IMR-90 (cell line): ENCODE results near the gene CACNB2. TPM values are rescaled to one million over a fixed set of nuclear protein-coding genes. Genes with fewer than 3 reads are reported as not detected.

Experiments
- ATAC-seq: fragments of 200-7000 bp; cut with Tn5 transposase; 2 replicates; pipeline ENCODE4 v1.9.1; 2020; ENCODE audit warnings: low read depth, mild to moderate bottlenecking, moderate library complexity
- BruUV-seq: library from RNA; stranded (reverse); fragments of 400-500 nt; replicated peaks from 2 replicates; lab custom pipeline; 2021; lab: Mats Ljungman, UMichigan
- CTCF ChIA-PET: fragments of 300-600 bp; formaldehyde crosslinking; extraction: SDS; loops from one replicate; lab custom pipeline; 2021; ENCODE audit warnings: antibody characterized with exemption; lab: Yijun Ruan, JAX
- POLR2A ChIA-PET: fragments of 300-600 bp; sonication (Branson Sonifier 250); formaldehyde crosslinking; loops from one replicate; lab custom pipeline; 2022; ENCODE audit warnings: antibody characterized with exemption; ENCODE audit not compliant: unreplicated experiment; lab: Charles Lee
- DNase-seq: peaks from one replicate; pipeline ENCODE4 v3.0.0; 2013
- H2AFZ ChIP-seq: replicated peaks from 2 replicates; pipeline ENCODE3; 2013; ENCODE audit warnings: low read length, mild to moderate bottlenecking; ENCODE audit not compliant: poor library complexity
- H2AK5ac ChIP-seq: 2 replicates; pipeline ENCODE4 v1.6.1; 2013; ENCODE audit warnings: low read depth, low read length, inconsistent platforms
- H2AK9ac ChIP-seq: replicated peaks from 2 replicates; pipeline ENCODE3; 2013; ENCODE audit warnings: mild to moderate bottlenecking, low read depth, low read length, moderate library complexity; ENCODE audit not compliant: poor library complexity
- H2BK120ac ChIP-seq: 2 replicates; pipeline ENCODE4 v1.6.1; 2013; ENCODE audit warnings: low read depth, low read length, inconsistent platforms
- H2BK15ac ChIP-seq: 3 replicates; pipeline ENCODE4 v1.6.1; 2013; ENCODE audit warnings: low read depth, low read length, inconsistent platforms
- H2BK20ac ChIP-seq: 2 replicates; pipeline ENCODE4 v1.6.1; 2013; ENCODE audit warnings: low read depth, mild to moderate bottlenecking, inconsistent platforms, low read length, moderate library complexity
- H2BK5ac ChIP-seq: 2 replicates; pipeline ENCODE4 v1.6.1; 2013; ENCODE audit warnings: mild to moderate bottlenecking, low read depth, low read length, inconsistent platforms; ENCODE audit not compliant: poor library complexity, severe bottlenecking
- H3K14ac ChIP-seq: replicated peaks from 2 replicates; pipeline ENCODE4 v1.6.1; 2013; ENCODE audit warnings: low read depth, low read length, inconsistent platforms
- H3K18ac ChIP-seq: 2 replicates; pipeline ENCODE4 v1.6.1; 2013; ENCODE audit warnings: low read depth, low read length, control low read depth
- H3K23ac ChIP-seq: 2 replicates; pipeline ENCODE4 v1.6.1; 2013; ENCODE audit warnings: low read depth, low read length, inconsistent platforms
- H3K27ac ChIP-seq: 2 replicates; pipeline ENCODE4 v1.5.1; 2013; ENCODE audit warnings: mild to moderate bottlenecking, control low read depth, low read length; ENCODE audit not compliant: insufficient read depth
- H3K27me3 ChIP-seq: 2 replicates; pipeline ENCODE4 v1.6.1; 2013; ENCODE audit warnings: low read length; ENCODE audit not compliant: control insufficient read depth, insufficient read depth
- H3K36me3 ChIP-seq: 2 replicates; pipeline ENCODE4 v1.6.1; 2013; ENCODE audit warnings: low read length, mixed read lengths; ENCODE audit not compliant: control insufficient read depth, insufficient read depth
- H3K4ac ChIP-seq: 2 replicates; pipeline ENCODE4 v1.6.1; 2013; ENCODE audit warnings: low read depth, low read length, inconsistent platforms
- H3K4me1 ChIP-seq: 2 replicates; pipeline ENCODE4 v1.6.1; 2013; ENCODE audit warnings: low read length, mixed read lengths; ENCODE audit not compliant: control insufficient read depth, insufficient read depth
- H3K4me2 ChIP-seq: 2 replicates; pipeline ENCODE4 v1.6.1; 2013; ENCODE audit warnings: low read depth, mild to moderate bottlenecking, control low read depth, low read length, moderate library complexity
- H3K4me3 ChIP-seq: 2 replicates; pipeline ENCODE4 v1.5.1; 2013; ENCODE audit warnings: low read depth, mild to moderate bottlenecking, control low read depth, low read length, moderate library complexity; ENCODE audit not compliant: insufficient read depth
- H3K56ac ChIP-seq: 2 replicates; pipeline ENCODE4 v1.6.1; 2013; ENCODE audit warnings: low read length, inconsistent platforms; ENCODE audit not compliant: insufficient read depth; ENCODE audit errors: extremely low read depth
- H3K79me1 ChIP-seq, 2 experiments: 2 replicates each; pipeline ENCODE4 v1.6.1; 2013; ENCODE audit warnings: low read length in 2 of 2, inconsistent platforms in 1 of 2, low read depth in 1 of 2
- H3K9ac ChIP-seq: 2 replicates; pipeline ENCODE4 v1.6.1; 2013; ENCODE audit warnings: low read depth, low read length, control low read depth
- H3K9me1 ChIP-seq: 2 replicates; pipeline ENCODE4 v1.6.1; 2013; ENCODE audit warnings: low read length, inconsistent platforms; ENCODE audit not compliant: insufficient read depth
- H3K9me3 ChIP-seq: 2 replicates; pipeline ENCODE4 v1.6.1; 2013; ENCODE audit warnings: low read length; ENCODE audit not compliant: control insufficient read depth, insufficient read depth
- H4K20me1 ChIP-seq: 2 replicates; pipeline ENCODE4 v1.6.1; 2013; ENCODE audit warnings: low read length, inconsistent platforms; ENCODE audit not compliant: insufficient read depth
- H4K5ac ChIP-seq: 2 replicates; pipeline ENCODE4 v1.6.1; 2013; ENCODE audit warnings: mild to moderate bottlenecking, low read depth, low read length, control low read depth
- H4K8ac ChIP-seq, 2 experiments: 2 replicates each; pipeline ENCODE4 v1.6.1; 2013; ENCODE audit warnings: low read depth in 2 of 2, low read length in 2 of 2, control low read depth in 1 of 2, inconsistent platforms in 1 of 2
- H4K91ac ChIP-seq: 2 replicates; pipeline ENCODE4 v1.6.1; 2013; ENCODE audit warnings: low read depth, low read length, inconsistent platforms; ENCODE audit not compliant: insufficient read depth
- MAFK ChIP-seq: IDR thresholded peaks from 2 replicates; pipeline ENCODE4 v1.6.1; 2012; ENCODE audit warnings: low read depth, low read length, improper control_type of control experiment
- MAZ ChIP-seq: IDR thresholded peaks from 2 replicates; pipeline ENCODE4 v1.6.1; 2012; ENCODE audit warnings: low read depth, mild to moderate bottlenecking, low read length, improper control_type of control experiment, moderate library complexity, borderline replicate concordance
- dilution Hi-C: fragments of 300-500 bp; cut with HindIII; formaldehyde crosslinking; loops from one replicate; pipeline ENCODE4 v1.14.3; 2018; ENCODE audit warnings: low sequenced_read_pairs; ENCODE audit not compliant: unreplicated experiment
- in situ Hi-C: fragments of 300-500 bp; cut with MboI; formaldehyde crosslinking; loops from 3 replicates; pipeline ENCODE4 v1.14.3; 2019; ENCODE audit warnings: low sequenced_read_pairs, inconsistent platforms, mixed read lengths
- intact Hi-C: fragments of 100-400 bp; cut with micrococcal nuclease; formaldehyde crosslinking; loops from 2 replicates; pipeline ENCODE4 v1.10.0; 2022
- polyA plus RNA-seq, 3 experiments: library from polyadenylated mRNA; depleted of rRNA; stranded (reverse); fragments of >200 nt; gene quantifications; 2 replicates each; pipeline ENCODE4 v1.2.3, GENCODE V29; 2012; ENCODE audit warnings: low replicate concordance in 1 of 3
- total RNA-seq: library from RNA; depleted of rRNA; stranded (reverse); fragments of >200 nt; gene quantifications from 2 replicates; pipeline ENCODE4 v1.2.3, GENCODE V29; 2012

CACNB2 gene
- total and polyA plus RNA-seq, 2 of the 4 experiments (the other 2 are of a cell fraction), result 0.36 TPM

- dilution Hi-C loops, result no loop called here
- H3K14ac ChIP-seq, result no peak overlapping the region
- BruUV-seq, result no TSS peak
Observed at GRCh38 chr10:18540195-18540594, 400.0 kb downstream of the CACNB2 start.

More at GRCh38 chr10:18540195-18540594, 400.0 kb downstream of the CACNB2 start:
- Histone ChIP-seq H3K36me3 (peaks cover 12% of the 10 kb centered on the region), H3K9ac (no peak overlapping the region), H3K4me2 (no peak overlapping the region), H3K9me3 (no peaks in the 10 kb centered on the region), H4K8ac (no peak overlapping the region), H4K5ac (no peak overlapping the region), H3K4ac (no peak overlapping the region), H2AK5ac (no peak overlapping the region), H3K56ac (no peak overlapping the region), H3K4me1 (peaks cover 4% of the 10 kb centered on the region), H3K9me1 (no peaks in the 10 kb centered on the region; the same call in 1 of the 2 replicates), H3K4me3 (no peak overlapping the region), H2BK15ac (no peak overlapping the region), H4K91ac (no peak overlapping the region), H3K27me3 (no peaks in the 10 kb centered on the region), H2BK5ac (no peak overlapping the region), H2BK120ac (no peak overlapping the region), H3K18ac (no peak overlapping the region), H2AFZ (no peak overlapping the region), H2BK20ac (no peak overlapping the region), H3K27ac (no peak overlapping the region), H2AK9ac (no peak overlapping the region), H3K79me1 (no peaks in the 10 kb centered on the region), H4K20me1 (no peaks in the 10 kb centered on the region), H3K23ac (no peak overlapping the region)
- TF ChIP-seq MAFK, result peak; percentile 95
- no peak for TF ChIP-seq MAZ
- intact Hi-C loops, result no loop called here
- in situ Hi-C loops, result no loop called here
- CTCF ChIA-PET, result interaction anchor here (0.5 kb wide), 1 partner anchor 226 kb away, joined by 4 read pairs; no protein-coding TSS in a partner anchor
- ATAC-seq (no peak), DNase-seq (no peak)
- POLR2A ChIA-PET, result no interaction called here
